HG02981 (cell line): Measurements from ENCODE around the gene EVA1C.
"Not testable (repeated sequence)": the region's sequence is repeated elsewhere in the genome, so short reads cannot be mapped to it uniquely, and the experiment has no call there.

Source experiments
- ATAC-seq: cut with Tn5 transposase; IDR thresholded peaks from one replicate; pipeline ENCODE4 v1.9.1; 2021; ENCODE audit warnings: mild to moderate bottlenecking, moderate library complexity; ENCODE audit not compliant: unreplicated experiment

The EVA1C gene

DNA sequence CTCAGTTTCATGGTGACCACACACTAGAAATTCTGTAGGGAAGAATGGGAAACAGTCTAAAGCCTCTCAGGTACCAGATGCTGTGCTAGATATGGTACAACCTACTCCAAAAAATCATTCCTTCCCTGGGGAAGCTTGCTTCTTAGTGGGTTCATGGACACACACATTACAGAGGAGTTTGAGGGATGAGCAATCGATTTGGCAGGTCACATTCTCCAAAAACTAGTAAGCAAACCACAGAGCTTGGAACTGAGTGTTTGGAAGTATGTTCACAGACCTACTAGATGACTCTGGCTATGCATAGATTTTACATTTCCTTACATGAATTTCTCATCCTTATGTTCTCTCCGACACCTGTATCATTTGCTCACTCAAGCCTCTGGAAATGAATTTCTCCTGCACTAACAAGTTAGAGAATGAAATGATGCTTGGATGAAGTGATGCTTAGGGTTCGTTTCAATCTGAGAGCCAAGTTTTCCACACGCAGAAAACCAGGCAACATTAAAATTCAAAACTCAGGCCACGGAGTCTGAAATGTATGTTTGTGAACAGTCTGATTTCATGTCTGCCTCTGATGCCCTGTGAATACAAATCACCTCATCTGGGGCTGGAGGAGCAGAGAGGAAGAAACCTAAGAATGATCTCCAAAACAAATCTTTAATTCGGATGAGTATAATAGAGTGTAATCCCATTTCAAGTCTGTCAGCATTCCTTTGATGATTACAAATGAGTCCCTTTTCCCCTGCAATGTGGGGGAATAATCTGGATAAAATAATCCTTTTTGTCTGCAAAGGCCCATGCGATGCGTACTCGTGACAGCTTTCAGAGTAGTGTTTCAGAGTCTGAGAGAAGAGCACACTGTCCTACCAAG is 11.0 kb downstream of the EVA1C start:
- no peak for ATAC-seq

DNA sequence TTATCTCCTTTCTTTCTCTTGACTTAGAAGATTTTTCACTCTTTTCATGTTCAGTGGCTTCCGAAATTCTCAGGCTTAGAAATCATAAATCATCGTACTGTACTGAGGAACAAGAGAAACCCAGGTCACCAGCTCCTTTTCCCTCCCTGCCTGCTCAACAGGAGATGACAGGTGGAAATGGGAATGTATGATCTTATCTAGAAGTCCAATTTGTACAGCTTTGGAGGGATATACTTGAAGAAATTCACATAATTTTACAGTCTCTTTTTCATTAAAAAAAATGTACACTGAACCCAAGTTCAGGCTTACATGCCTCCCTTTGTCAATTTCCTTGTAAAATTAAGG is 11.7 kb downstream of the EVA1C start:
- no peak for ATAC-seq

DNA sequence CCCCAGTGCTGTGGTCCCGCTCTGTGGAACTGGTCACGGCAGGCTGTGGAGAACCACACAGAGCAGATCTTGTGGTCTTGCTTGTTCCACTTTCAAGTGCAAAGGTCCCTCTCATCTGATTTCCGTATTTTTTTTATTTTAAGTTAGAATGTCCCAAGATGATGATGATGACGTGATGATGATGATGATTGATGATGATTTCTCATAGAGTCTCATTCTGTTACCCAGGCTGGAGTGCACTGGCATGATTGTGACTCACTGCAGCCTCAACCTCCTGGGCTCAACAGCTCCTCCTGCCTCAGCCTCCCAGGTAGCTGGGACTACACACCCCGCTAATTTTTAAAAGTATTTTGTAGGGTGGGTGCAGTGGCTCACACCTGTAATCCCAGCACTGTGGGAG is 12.2 kb downstream of the EVA1C start:
- ATAC-seq: no peak

DNA sequence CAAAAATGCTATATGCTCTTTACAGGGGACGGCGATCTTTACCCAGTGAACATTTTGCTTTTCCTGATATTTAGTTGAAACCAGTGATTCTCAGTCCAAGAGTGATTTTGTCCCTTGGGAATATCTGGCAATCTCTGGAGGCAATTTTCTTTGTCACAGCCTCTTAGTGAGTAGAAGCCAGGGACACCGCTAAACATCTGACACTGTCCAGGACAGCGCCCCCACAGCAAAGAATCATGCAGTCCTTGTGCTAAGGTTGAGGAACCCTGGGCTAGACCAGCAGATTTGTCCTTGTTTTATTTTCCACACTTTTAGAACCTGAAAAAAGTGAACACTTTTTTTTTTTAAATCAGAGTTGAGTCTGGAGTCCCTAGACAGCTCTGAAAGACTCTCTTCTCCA is 13.1 kb downstream of the EVA1C start:
- ATAC-seq: no peak

DNA sequence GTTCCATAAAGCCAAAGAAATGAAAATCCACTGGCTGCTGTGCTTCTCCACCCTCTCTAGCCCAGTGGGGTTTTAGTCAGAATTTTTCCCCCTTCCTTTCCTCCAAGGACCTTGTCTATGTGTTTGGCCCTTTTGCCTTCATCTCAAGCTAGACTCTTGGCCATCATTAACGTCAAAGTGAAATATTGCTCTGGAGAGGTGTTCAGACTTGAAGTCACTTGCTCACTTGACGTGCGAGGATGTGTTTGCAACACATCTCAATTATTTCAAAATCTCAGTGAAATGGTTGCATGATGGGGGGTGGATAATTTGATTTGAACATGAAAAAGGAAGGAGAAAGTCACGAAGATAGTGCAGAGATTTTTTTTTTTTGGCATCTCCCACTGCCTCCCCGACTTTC is 13.6 kb downstream of the EVA1C start:
- no peak for ATAC-seq

DNA sequence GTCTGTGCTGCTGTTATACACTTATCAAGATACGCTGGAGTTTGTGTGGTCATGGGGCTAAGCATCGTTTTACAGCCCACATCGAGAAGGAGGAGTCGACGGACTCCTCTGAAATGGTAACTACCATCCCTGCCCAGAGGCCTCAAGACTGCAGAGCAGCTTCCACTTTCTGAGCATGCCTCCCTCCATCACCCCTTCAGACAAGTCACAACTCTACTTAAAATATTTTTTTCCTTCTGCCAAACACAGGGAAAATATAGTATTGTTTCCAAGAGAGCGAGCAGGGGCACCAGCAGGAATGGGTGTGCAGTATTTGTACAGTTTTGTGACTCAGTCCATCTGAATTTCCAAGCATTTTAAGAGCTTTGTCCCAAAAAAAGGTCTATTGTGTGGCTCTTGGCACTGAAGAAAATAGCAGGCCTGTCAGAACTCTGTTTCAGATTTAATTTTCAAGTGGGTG is 14.1 kb downstream of the EVA1C start:
- ATAC-seq: no peak

DNA sequence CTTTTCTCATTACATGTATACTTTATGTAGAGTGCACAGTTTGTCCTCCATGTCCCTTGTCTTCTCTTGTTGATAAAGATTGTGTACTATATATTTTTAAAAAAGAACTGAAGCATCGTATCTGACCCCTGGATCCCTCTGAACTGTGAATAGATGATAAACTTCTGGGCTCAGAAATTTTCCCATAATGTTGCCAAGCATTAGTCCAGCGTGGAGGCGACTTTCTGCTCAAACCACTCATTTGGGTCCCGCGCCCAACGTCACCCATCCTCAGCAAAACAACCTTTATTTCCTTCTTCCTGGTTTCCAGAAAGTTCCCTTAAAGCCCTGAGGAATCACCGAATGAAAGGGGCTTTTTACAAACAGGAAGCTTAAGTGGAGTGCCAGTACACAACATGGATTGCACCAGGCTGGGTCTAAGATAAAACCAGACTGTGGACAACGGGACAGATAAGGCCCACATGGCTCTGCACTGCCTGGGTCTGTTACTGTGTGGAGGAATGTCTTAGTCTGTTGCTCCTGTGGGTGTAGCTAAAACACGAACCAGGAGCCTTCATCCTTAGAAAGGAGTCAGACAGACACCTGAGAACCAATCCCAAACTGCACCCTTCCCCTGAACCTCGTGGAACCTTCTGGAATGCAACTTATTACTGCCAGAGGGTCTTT is 15.6 kb downstream of the EVA1C start:
- ATAC-seq: no peak

DNA sequence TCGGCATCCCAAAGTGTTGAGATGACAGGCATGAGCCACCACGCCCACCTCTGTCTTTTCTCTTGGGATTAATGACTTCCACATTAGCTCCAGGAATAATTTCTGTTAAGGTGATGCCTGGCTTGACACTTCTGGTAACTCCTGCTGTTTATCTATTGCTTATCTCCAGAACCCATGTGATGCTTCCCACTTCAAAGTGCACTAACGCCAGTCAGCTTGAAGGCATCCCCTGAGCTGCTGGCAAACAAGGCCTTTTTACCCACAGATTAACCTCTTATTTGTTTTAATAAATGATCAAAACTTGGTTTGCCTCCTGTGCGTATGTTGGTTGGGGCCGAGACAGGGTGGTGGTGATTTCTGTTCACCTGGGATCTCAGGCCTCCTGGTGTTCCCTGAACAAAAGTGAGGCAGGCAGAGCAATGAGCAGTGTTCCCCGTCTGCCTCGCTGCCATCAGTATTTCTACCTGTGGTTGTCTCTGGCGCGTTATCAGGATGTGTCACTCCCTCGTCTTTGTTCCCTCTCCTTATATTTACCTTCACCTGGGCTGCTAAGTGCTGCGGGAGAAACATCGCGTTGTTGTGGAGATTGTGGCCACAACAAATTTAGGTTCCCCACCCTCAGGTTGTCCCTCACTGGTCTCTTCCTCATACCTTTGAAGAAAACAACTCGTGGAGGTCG is 20.6 kb downstream of the EVA1C start:
- not testable (repeated sequence) for ATAC-seq

DNA sequence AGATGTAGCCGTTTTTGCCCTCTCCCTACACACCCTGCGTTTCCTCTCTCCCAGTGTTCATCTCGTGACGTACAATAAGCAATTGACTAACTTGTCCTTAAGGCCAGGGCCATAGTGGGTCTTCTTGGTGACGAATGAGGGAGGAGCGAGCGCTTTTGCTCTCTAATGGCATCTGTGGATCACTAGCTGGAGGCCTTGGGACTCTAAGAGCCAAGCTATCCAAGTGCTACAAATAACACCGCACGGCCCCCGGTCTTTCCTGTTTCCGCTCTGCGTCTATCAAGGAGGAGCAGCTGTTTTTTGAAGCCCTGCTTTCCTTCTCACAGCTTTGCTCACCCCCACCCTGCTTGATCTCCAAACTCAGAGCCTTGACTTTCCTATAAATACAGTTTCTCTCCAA is 25.2 kb downstream of the EVA1C start:
- ATAC-seq: no peak

DNA sequence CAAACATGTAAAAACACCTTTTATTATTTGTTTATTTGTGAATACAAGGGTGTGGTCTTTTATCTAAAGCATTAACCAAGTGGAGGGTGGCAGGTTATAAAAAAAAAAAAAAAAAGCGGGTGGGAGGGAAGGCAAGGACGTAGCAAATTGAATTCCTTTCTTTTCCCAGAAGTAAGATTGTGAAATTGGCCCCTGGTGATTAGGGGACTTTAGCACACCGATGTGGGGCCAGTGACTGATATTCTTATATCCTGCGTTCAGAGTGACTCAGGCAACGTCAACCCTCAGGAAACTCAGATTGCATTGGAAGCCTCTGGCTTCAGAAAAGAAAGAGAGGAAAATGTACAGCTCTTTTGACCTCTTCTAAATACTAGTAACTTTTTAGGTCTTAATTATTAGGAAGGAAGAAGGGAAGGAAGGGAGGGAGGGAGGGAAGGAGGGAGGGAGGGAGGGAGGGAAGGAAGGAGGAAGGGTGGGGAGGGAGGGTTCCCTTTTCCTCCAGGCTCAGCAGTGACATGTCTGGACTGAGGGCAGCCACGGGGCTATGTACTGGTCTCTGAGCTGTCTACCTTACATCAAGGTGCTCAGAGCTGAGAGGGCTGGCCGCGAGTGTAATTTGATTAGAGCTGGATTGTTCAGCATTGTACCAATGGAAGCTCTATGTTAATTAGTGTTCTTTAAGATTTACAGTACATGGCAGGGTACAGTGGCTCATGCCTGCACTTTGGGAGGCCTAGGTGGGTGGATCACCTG is 30.2 kb downstream of the EVA1C start:
- no peak for ATAC-seq

DNA sequence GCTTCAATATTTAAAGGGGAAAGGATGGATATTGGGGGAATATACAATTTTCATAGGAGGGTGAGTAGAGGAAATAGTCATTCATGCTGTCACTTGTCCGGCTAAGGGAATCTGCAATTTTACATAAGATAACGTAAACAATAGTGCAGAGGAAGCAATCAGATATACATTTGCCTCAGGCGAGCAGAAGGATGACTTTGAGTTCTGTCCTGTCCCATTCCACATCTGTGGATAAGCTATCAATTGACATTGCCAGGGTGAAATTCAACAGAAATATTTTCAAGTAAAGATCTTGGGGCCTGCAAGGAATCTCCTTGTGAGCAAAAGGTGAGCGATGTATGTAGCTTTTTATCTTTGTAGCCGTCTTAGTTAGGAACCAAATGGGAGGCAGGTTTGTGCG is 32.6 kb downstream of the EVA1C start:
- no peak for ATAC-seq

DNA sequence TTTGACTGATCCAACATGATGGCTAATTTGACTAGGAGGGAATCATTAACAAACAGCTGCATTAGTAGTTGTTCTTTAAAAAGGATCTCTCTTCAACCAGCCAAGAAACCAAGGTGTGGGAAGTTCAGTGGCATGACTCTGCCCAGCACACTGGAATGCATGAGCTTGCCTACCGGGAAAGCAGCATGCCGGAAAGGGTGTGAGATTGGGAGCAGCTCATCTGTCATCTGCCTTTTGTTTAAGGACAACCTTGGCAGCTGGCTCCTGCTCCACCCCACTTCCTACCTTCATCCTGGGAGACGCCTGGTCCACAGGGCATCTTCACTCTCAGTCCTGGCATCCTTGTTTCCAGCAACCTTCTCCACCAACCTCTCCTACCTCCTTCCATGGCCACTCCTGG is 33.9 kb downstream of the EVA1C start:
- ATAC-seq: not testable (repeated sequence)

DNA sequence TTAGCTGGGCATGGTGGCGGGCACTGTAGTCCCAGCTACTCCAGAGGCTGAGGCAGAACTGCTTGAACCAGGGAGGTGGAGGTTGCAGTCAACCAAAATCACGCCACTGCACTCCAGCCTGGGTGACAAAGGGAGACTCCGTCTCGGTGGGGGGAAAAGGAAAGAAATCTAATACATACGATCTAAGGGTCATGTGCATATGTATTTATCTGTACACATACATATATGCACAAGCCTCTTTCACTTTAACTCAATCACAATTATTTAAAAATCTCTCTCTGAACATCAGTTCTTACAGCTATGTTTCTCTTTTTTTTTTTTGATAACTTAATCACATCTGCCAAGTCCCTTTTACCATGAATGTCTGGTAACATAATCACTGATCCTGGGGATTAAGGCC is 34.7 kb downstream of the EVA1C start:
- ATAC-seq: no peak

DNA sequence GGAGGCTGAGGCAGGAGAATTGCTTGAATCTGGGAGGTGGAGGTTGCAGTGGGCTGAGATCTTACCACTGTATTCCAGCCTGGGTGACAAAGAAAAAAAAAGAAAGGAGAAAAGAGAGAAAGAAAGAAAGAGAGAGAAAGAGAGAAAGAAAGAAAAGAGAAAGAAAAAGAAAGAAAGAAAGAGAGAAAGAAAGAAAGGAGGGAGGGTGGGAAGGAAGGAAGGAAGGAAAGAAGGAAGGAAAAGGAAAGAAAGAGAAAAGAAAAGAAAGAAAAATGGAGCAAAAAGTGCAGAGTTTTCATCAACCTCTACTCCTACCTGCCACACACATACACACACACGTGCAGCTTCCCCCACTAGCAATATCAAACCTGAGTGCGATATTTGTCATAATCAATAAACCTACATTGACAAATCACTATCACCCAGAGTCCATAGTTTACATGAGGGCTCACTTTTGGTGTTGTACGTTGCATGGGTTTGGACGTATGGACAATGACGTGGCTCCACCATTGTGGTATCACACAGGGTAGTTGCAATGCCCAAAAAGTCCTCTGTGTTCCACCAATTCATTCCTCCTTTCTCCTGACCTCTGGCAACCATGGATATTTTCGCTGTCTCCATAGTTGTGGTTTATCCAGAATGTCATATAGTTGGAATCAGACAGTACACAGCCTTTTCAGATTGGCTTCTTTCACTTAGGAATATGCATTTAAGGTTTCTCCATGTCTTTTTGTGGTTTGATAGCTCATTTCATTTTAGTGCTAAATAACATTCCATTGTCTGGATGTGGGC is 36.5 kb downstream of the EVA1C start:
- no peak for ATAC-seq

DNA sequence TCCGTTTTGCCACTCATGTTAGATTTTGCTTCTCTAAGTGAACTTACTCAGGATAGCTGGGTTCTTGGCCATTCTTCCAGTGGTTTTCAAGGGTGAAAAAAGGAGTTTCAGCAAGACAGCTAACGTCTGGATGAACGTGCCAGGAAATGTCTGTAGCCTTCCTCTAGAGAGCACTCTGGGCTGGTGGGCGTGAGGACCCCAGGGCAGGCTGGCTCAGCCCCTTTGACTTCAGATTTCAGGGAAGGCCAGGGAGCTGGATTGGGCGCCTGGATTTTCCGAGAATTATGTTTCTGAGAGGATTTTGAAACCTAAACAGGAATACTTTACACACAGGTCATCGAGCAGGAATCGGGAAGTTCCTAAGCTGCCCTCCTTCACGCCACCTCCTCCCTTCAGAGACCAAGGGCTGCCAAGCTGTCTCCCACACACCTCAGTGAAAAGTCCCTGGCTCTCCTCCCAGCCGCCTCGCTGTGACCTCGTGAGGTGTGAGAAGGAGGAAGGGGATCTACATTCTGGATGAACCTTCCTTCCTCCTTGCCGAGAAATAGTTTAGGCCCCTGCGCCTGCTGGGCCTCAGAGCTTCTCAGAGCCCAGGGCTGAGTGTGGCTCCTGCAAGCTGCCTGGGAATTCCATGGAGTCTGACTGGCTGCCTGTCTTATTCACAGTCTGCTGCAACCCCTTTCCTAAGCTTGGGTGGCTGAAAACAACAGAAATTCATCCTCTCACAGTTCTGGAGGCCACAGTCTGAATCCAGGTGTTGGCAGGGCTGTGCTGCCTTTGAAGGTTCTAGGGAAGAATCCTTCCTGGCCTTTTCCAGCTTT is 38.6 kb downstream of the EVA1C start:
- ATAC-seq: not testable (repeated sequence)

DNA sequence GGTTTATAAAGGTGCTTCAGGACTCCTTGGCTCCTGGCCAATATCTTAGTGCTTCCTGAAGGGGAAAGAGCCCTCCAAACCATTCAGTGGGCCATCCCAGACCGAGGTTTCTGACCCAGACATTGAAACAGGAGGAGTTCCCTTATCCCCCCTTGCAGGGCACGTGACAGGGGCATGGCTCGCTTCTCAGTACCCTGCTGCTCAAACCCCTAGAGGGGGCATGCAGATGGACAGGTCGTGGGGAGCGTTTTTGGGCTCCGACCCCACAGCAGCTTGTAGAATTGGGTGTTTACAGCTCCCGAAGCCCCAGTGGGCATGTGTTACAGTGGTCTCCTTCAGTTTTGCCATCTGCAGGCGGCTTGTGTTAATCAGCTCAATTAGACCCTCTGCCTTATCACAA is 39.7 kb downstream of the EVA1C start:
- not testable (repeated sequence) for ATAC-seq

DNA sequence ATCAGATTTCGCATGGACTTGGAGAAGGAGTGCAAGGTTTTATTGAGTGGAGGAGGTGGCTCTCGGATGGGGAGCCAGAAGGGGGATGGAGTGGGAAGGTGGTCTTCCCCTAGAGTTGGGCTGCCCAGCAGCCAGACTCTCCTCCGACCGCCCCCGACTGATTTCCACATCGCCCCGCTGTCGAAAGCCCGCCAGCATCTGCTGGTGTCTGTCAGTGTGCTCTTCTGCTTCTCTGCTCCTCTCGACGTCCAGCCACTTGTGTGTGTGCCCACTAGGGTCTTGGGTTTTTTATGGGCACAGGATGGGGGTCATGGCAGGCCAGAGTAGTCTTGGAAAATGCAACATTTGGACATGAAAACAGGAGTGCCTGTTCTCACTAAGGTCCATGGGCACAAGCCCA is 40.1 kb downstream of the EVA1C start:
- ATAC-seq: no peak

DNA sequence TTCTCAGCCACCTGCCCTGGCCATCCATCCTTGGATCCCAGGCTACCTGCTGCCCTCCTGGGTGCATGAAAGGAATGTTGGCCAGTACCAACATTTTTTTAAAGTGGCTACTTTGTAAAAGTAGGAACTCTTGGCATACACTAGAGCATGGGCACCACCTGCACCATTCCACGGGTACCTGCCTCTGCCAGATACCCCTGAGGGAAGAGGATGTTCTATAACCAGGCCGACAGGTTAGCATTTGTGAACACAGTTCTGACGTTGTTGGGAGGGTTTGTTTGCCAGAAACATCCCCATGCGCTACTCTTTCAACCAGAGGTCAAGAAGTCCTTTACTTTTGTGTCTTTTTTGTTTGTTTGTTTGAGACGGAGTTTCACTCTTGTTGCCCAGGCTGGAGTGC is 43.0 kb downstream of the EVA1C start:
- no peak for ATAC-seq

DNA sequence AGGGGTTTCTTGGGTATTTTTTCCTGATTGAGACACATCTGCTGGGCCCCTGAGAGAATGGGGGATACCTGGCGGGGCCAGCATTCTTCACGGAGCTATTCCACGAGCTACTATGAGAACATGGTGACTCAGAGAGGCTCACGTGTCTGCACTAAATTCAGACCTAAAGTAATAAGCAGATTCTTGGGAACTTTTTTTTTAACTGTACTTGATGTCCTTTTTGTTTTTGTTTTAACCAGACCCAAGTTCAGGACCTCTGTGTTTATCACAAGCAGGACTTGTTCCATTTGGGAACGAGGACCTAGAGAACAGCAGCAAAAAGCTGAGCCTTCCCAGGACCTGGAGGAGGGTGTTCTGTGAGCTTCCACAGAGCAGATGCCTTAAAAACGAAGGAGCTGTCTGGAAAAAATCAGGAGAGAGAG is 44.0 kb downstream of the EVA1C start:
- no peak for ATAC-seq
